GM23338 (cell line): ENCODE results near the gene PEX10. TPM values are rescaled to one million over a fixed set of nuclear protein-coding genes. Genes with fewer than 3 reads are reported as not detected.

Experiments used
- ATAC-seq: fragments of 200-7000 bp; cut with Tn5 transposase; 3 replicates; pipeline ENCODE4 v1.9.1; 2020
- DNase-seq: peaks from one replicate; pipeline ENCODE4 v3.0.0-alpha.2; 2015; ENCODE audit warnings: low spot score
- H2AFZ ChIP-seq: fragments of 200-600 bp; sonication (generic); 2 replicates; pipeline ENCODE4 v1.8.0; 2016; ENCODE audit warnings: antibody characterized with exemption, mild to moderate bottlenecking, moderate library complexity
- H3F3A ChIP-seq: fragments of 200-600 bp; sonication (generic); replicated peaks from 2 replicates; pipeline ENCODE4 v1.8.0; 2017; ENCODE audit warnings: antibody characterized with exemption, mixed run types, low read depth
- H3K27ac ChIP-seq: fragments of 200-600 bp; sonication (generic); 2 replicates; pipeline ENCODE4 v1.6.1; 2016; ENCODE audit warnings: low read depth
- H3K27me3 ChIP-seq: fragments of 200-600 bp; sonication (generic); 2 replicates; pipeline ENCODE4 v1.8.0; 2016; ENCODE audit warnings: mild to moderate bottlenecking, mixed run types, moderate library complexity; ENCODE audit not compliant: insufficient read depth
- H3K36me3 ChIP-seq: fragments of 200-600 bp; sonication (generic); 2 replicates; pipeline ENCODE4 v1.8.0; 2016; ENCODE audit warnings: mild to moderate bottlenecking; ENCODE audit not compliant: insufficient read depth
- H3K4me1 ChIP-seq: fragments of 200-600 bp; sonication (generic); 2 replicates; pipeline ENCODE4 v1.8.0; 2016; ENCODE audit warnings: mild to moderate bottlenecking, moderate library complexity; ENCODE audit not compliant: insufficient read depth
- H3K4me2 ChIP-seq: fragments of 200-600 bp; sonication (generic); 2 replicates; pipeline ENCODE4 v1.7.1; 2017; ENCODE audit warnings: mixed run types
- H3K4me3 ChIP-seq: fragments of 200-600 bp; sonication (generic); 2 replicates; pipeline ENCODE4 v1.6.1; 2016; ENCODE audit warnings: mixed run types
- H3K79me2 ChIP-seq: fragments of 200-600 bp; sonication (generic); replicated peaks from 2 replicates; pipeline ENCODE4 v1.8.0; 2017; ENCODE audit warnings: mild to moderate bottlenecking; ENCODE audit not compliant: insufficient read depth
- H3K9me2 ChIP-seq: fragments of 200-600 bp; sonication (generic); 2 replicates; pipeline ENCODE4 v1.8.0; 2017; ENCODE audit not compliant: insufficient read depth
- H4K20me1 ChIP-seq: fragments of 200-600 bp; sonication (generic); replicated peaks from 2 replicates; pipeline ENCODE4 v1.8.0; 2017; ENCODE audit warnings: mild to moderate bottlenecking; ENCODE audit not compliant: insufficient read depth
- H3K27ac Mint-ChIP-seq: 2 replicates; pipeline ENCODE4 v1.8.0; 2020; ENCODE audit warnings: inconsistent platforms, mild to moderate bottlenecking, moderate library complexity, mixed read lengths
- H3K27me3 Mint-ChIP-seq: 3 replicates; pipeline ENCODE4 v1.8.0; 2022; ENCODE audit warnings: low read depth, mild to moderate bottlenecking, moderate library complexity, mixed read lengths, inconsistent platforms; ENCODE audit not compliant: insufficient read depth, poor library complexity
- H3K36me3 Mint-ChIP-seq: 3 replicates; pipeline ENCODE4 v1.8.0; 2021; ENCODE audit warnings: low read depth, mild to moderate bottlenecking, inconsistent platforms, moderate library complexity, mixed read lengths
- H3K4me1 Mint-ChIP-seq: 3 replicates; pipeline ENCODE4 v1.8.0; 2020; ENCODE audit warnings: mild to moderate bottlenecking, inconsistent platforms, mixed read lengths
- H3K4me3 Mint-ChIP-seq: 3 replicates; pipeline ENCODE4 v1.8.0; 2021; ENCODE audit warnings: moderate library complexity, mild to moderate bottlenecking, inconsistent platforms, mixed read lengths
- H3K9me3 Mint-ChIP-seq: 3 replicates; pipeline ENCODE4 v1.8.0; 2020; ENCODE audit warnings: moderate library complexity, mild to moderate bottlenecking, inconsistent platforms, mixed read lengths
- CREB1 ChIP-seq: fragments of 250-450 bp; sonication (Bioruptor Pico); IDR thresholded peaks from 2 replicates; pipeline ENCODE4 v1.5.0; 2020; ENCODE audit warnings: low read depth, mild to moderate bottlenecking, moderate library complexity
- CTCF ChIP-seq, 2 experiments: fragments of 200-600 bp in 1 of 2; sonication (generic) in 1 of 2; conservative IDR thresholded peaks; 2 replicates each; pipeline versions ENCODE4 v1.5.1 to v1.6.1; 2016 to 2017; ENCODE audit warnings: antibody characterized with exemption in 2 of 2, low read depth in 2 of 2, mild to moderate bottlenecking in 2 of 2, moderate library complexity in 1 of 2
- ETS1 ChIP-seq: IDR thresholded peaks from 2 replicates; pipeline ENCODE4 v1.6.1; 2016; ENCODE audit warnings: antibody characterized with exemption
- EZH2 ChIP-seq: fragments of 200-600 bp; sonication (generic); IDR thresholded peaks from one replicate; pipeline ENCODE4 v1.8.0; 2017; ENCODE audit warnings: antibody characterized with exemption, mild to moderate bottlenecking, low read depth; ENCODE audit not compliant: unreplicated experiment
- EZH2phosphoT487 ChIP-seq: fragments of 200-600 bp; sonication (generic); IDR thresholded peaks from one replicate; pipeline ENCODE4 v1.8.1; 2018; ENCODE audit warnings: antibody characterized with exemption; ENCODE audit not compliant: unreplicated experiment
- NANOG ChIP-seq: IDR thresholded peaks from 2 replicates; pipeline ENCODE4 v1.6.1; 2016; ENCODE audit warnings: antibody characterized with exemption, borderline replicate concordance
- POLR2AphosphoS5 ChIP-seq: IDR thresholded peaks from 2 replicates; pipeline ENCODE4 v1.6.1; 2016; ENCODE audit warnings: antibody characterized with exemption, low read depth
- REST ChIP-seq: IDR thresholded peaks from one replicate; pipeline ENCODE4 v1.6.1; 2018; ENCODE audit warnings: antibody characterized with exemption; ENCODE audit not compliant: unreplicated experiment
- STAT1 ChIP-seq: IDR thresholded peaks from one replicate; pipeline ENCODE4 v1.6.1; 2016; ENCODE audit warnings: antibody characterized with exemption; ENCODE audit not compliant: unreplicated experiment
- ZNF114 ChIP-seq: fragments of 250-450 bp; sonication (Bioruptor Pico); IDR thresholded peaks from 2 replicates; pipeline ENCODE4 v1.5.0; 2020; ENCODE audit warnings: mild to moderate bottlenecking, moderate library complexity
- ZNF331 ChIP-seq: fragments of 250-450 bp; sonication (Bioruptor Pico); IDR thresholded peaks from 2 replicates; pipeline ENCODE4 v1.5.0; 2020; ENCODE audit warnings: low read depth, mild to moderate bottlenecking, moderate library complexity
- ZNF462 ChIP-seq: fragments of 250-450 bp; sonication (Bioruptor Pico); IDR thresholded peaks from 2 replicates; pipeline ENCODE4 v1.5.0; 2020; ENCODE audit warnings: mild to moderate bottlenecking, moderate library complexity
- polyA plus RNA-seq: library from polyadenylated mRNA; unstranded; fragments of >200 nt; fragmentation: Nextera tagmentation; extraction: Ambion mirVana; gene quantifications from 2 replicates; pipeline ENCODE4 v1.2.1, GENCODE V29; 2016
- total RNA-seq: library from RNA; depleted of rRNA; stranded (reverse); fragments of >200 nt; shearing (Covaris generic); gene quantifications from 2 replicates; pipeline ENCODE4 v1.2.3, GENCODE V29; 2014

Gene PEX10
- total and polyA plus RNA-seq, 2 experiments from 2014 or later: 15.0 to 53.9 TPM

- Histone ChIP-seq H3K9me2 (no peaks in the 10 kb centered on the region), H3K27ac (no peak overlapping the region), H3K4me3 (no peak overlapping the region), H3K4me1 (peaks cover 7% of the 10 kb centered on the region; the same call in 1 of the 2 replicates), H3K36me3 (no peaks in the 10 kb centered on the region), H3F3A (peaks cover 4% of the 10 kb centered on the region; the same call in 1 of the 2 replicates), H3K79me2 (no peaks in the 10 kb centered on the region), H2AFZ (no peak overlapping the region), H3K27me3 (no peaks in the 10 kb centered on the region), H4K20me1 (no peaks in the 10 kb centered on the region), H3K4me2 (no peak overlapping the region)
- 0 out of 3 replicates have a peak, but pooled peaks cover under 1% of the 10 kb centered on the region for H3K9me3 Mint-ChIP-seq
- peaks cover 18% of the 10 kb centered on the region for H3K27me3 Mint-ChIP-seq
- no peak for TF ChIP-seq REST
- TF ChIP-seq POLR2AphosphoS5: no peak
- TF ChIP-seq EZH2phosphoT487: no peak
- TF ChIP-seq ZNF114: no peak
- no peak for TF ChIP-seq ZNF331
- TF ChIP-seq EZH2: no peak
- TF ChIP-seq CREB1 (CRISPR knock-in tag): no peak
- no peak for TF ChIP-seq NANOG
- TF ChIP-seq ZNF462 (CRISPR knock-in tag): no peak
- no peak for TF ChIP-seq CTCF (conservative IDR thresholded peaks at IDR 0.05; ENCODE audit: low read depth in 2 of 2)
- no peak for TF ChIP-seq ETS1
- TF ChIP-seq STAT1: no peak
- H3K4me3 Mint-ChIP-seq: no peak overlapping the region
- H3K36me3 Mint-ChIP-seq: no peaks in the 10 kb centered on the region
- DNase-seq (no peak), ATAC-seq (no peak)
- H3K4me1 Mint-ChIP-seq: peaks cover 16% of the 10 kb centered on the region
- H3K27ac Mint-ChIP-seq: no peak overlapping the region
These were observed 5.5 kb upstream of the PEX10 start for GRCh38 chr1:2417833-2418225.
